ENCODE data around the gene PRDM10. TPM values are rescaled to one million over a fixed set of nuclear protein-coding genes. Genes with fewer than 3 reads are reported as not detected.
"Not testable (repeated sequence)": the region's sequence is repeated elsewhere in the genome, so short reads cannot be mapped to it uniquely, and the experiment has no call there.

PRDM10 gene
- total RNA-seq, 1 donor: 8.0 TPM

- Histone ChIP-seq H3K79me2 (ENCODE audit: insufficient read depth, low read length) (peaks cover 13% of the 10 kb centered on the region), H3K9me3 (ENCODE audit: low read depth, low read length) (no peaks in the 10 kb centered on the region), H3K27me3 (ENCODE audit: insufficient read depth, low read length) (no peaks in the 10 kb centered on the region), H3K4me3 (ENCODE audit: insufficient read depth, low read length) (no peak overlapping the region), H3K4me2 (ENCODE audit: insufficient read depth, low read length) (no peak overlapping the region), H3K36me3 (ENCODE audit: insufficient read depth, low read length) (no peaks in the 10 kb centered on the region), H2AFZ (ENCODE audit: low read length) (no peak overlapping the region), H3K4me1 (ENCODE audit: insufficient read depth, low read length) (no peaks in the 10 kb centered on the region), H3K27ac (ENCODE audit: low read depth, low read length) (no peak overlapping the region), H4K20me1 (ENCODE audit: insufficient read depth, low read length) (peaks cover 12% of the 10 kb centered on the region)
- no peak for TF ChIP-seq CTCF (IDR thresholded peaks at IDR 0.05; ENCODE audit: extremely low read depth, low read depth, low read length)
- DNase-seq (ENCODE audit: insufficient read length, low spot score, missing footprints): no peak
Observed at GRCh38 chr11:129972611-129973010, 30.0 kb downstream of the PRDM10 start.

GRCh38 chr11:129971856-129972255 is 30.8 kb downstream of the PRDM10 start:
- H3K4me3 ChIP-seq (ENCODE audit: insufficient read depth, low read length); H3K4me1 ChIP-seq (ENCODE audit: insufficient read depth, low read length); H3K27me3 ChIP-seq (ENCODE audit: insufficient read depth, low read length); H3K4me2 ChIP-seq (ENCODE audit: insufficient read depth, low read length); H2AFZ ChIP-seq (ENCODE audit: low read length); DNase-seq (ENCODE audit: insufficient read length, low spot score, missing footprints); H3K9me3 ChIP-seq (ENCODE audit: low read depth, low read length); H3K27ac ChIP-seq (ENCODE audit: low read depth, low read length); H3K36me3 ChIP-seq (ENCODE audit: insufficient read depth, low read length): not testable (repeated sequence)
- peaks cover 14% of the 10 kb centered on the region for H4K20me1 ChIP-seq (ENCODE audit: insufficient read depth, low read length)
- H3K79me2 ChIP-seq (ENCODE audit: insufficient read depth, low read length): peaks cover 13% of the 10 kb centered on the region

GRCh38 chr11:129969920-129970319 is 32.7 kb downstream of the PRDM10 start:
- TF ChIP-seq CTCF (IDR thresholded peaks at IDR 0.05; ENCODE audit: extremely low read depth, low read depth, low read length): no peak
- Histone ChIP-seq H3K27ac (ENCODE audit: low read depth, low read length) (no peak overlapping the region), H3K79me2 (ENCODE audit: insufficient read depth, low read length) (peaks cover 4% of the 10 kb centered on the region), H4K20me1 (ENCODE audit: insufficient read depth, low read length) (peaks cover 14% of the 10 kb centered on the region), H3K27me3 (ENCODE audit: insufficient read depth, low read length) (no peaks in the 10 kb centered on the region), H3K36me3 (ENCODE audit: insufficient read depth, low read length) (no peaks in the 10 kb centered on the region), H3K4me1 (ENCODE audit: insufficient read depth, low read length) (peaks cover 4% of the 10 kb centered on the region), H3K9me3 (ENCODE audit: low read depth, low read length) (no peaks in the 10 kb centered on the region), H3K4me2 (ENCODE audit: insufficient read depth, low read length) (no peak overlapping the region), H3K4me3 (ENCODE audit: insufficient read depth, low read length) (no peak overlapping the region), H2AFZ (ENCODE audit: low read length) (no peak overlapping the region)
- no peak for DNase-seq (ENCODE audit: insufficient read length, low spot score, missing footprints)

- Histone ChIP-seq H4K20me1 (ENCODE audit: insufficient read depth, low read length) (peaks cover 19% of the 10 kb centered on the region), H3K27me3 (ENCODE audit: insufficient read depth, low read length) (no peaks in the 10 kb centered on the region), H3K4me3 (ENCODE audit: insufficient read depth, low read length) (no peak overlapping the region), H3K4me2 (ENCODE audit: insufficient read depth, low read length) (no peak overlapping the region), H3K9me3 (ENCODE audit: low read depth, low read length) (no peaks in the 10 kb centered on the region), H3K27ac (ENCODE audit: low read depth, low read length) (no peak overlapping the region), H3K36me3 (ENCODE audit: insufficient read depth, low read length) (no peaks in the 10 kb centered on the region), H2AFZ (ENCODE audit: low read length) (no peak overlapping the region), H3K4me1 (ENCODE audit: insufficient read depth, low read length) (peaks cover 4% of the 10 kb centered on the region), H3K79me2 (ENCODE audit: insufficient read depth, low read length) (peaks cover 3% of the 10 kb centered on the region)
- TF ChIP-seq CTCF (IDR thresholded peaks at IDR 0.05; ENCODE audit: extremely low read depth, low read depth, low read length): no peak
- DNase-seq (ENCODE audit: insufficient read length, low spot score, missing footprints): no peak
Observed at GRCh38 chr11:129968591-129969419, 33.8 kb downstream of the PRDM10 start.
